Vagina (tissue), 2 donors: Measurements from ENCODE around the gene OSTN. TPM values are rescaled to one million over a fixed set of nuclear protein-coding genes. Genes with fewer than 3 reads are reported as not detected.

Experiments
- DNase-seq, 2 donors: peaks; one replicate each; pipeline ENCODE4 v3.0.0-alpha.2; 2017; ENCODE audit errors: extremely low spot score in 2 of 2
- H3K27ac ChIP-seq: fragments of 200-600 bp; sonication (generic); one replicate; pipeline ENCODE4 v1.5.1; 2019
- H3K27me3 ChIP-seq: fragments of 200-600 bp; sonication (generic); one replicate; pipeline ENCODE4 v1.5.1; 2019
- H3K36me3 ChIP-seq, 2 donors: fragments of 200-600 bp; sonication (generic); one replicate each; pipeline ENCODE4 v1.5.1; 2017 to 2019
- H3K4me1 ChIP-seq: fragments of 200-600 bp; sonication (generic); one replicate; pipeline ENCODE4 v1.5.1; 2019
- H3K4me3 ChIP-seq, 2 donors: fragments of 200-600 bp; sonication (generic); 1 replicate in 1 of 2; 2 replicates in 1 of 2; pipeline ENCODE4 v1.5.1; 2016 to 2019
- H3K9me3 ChIP-seq: fragments of 200-600 bp; sonication (generic); one replicate; pipeline ENCODE4 v1.5.1; 2019
- POLR2A ChIP-seq, 2 donors: fragments of 450-650 bp; IDR thresholded peaks; one replicate each; pipeline ENCODE4 v1.6.1; 2017; ENCODE audit warnings: antibody characterized with exemption in 2 of 2, mild to moderate bottlenecking in 2 of 2, moderate library complexity in 2 of 2
- POLR2AphosphoS5 ChIP-seq, 2 donors: sonication (generic); formaldehyde crosslinking; IDR thresholded peaks; one replicate each; pipeline ENCODE4 v1.9.0; 2017; ENCODE audit warnings: antibody characterized with exemption in 2 of 2, mild to moderate bottlenecking in 2 of 2, low read depth in 1 of 2; ENCODE audit not compliant: insufficient read depth in 1 of 2
- intact Hi-C: fragments of 100-400 bp; cut with DNase I; formaldehyde crosslinking; loops from one replicate; pipeline ENCODE4 v1.15.1; 2023
- total RNA-seq: library from RNA; depleted of rRNA; stranded (reverse); fragments of >200 nt; gene quantifications from one replicate; pipeline ENCODE4 v1.2.3, GENCODE V29; 2016
- TF ChIP-seq, protein P1 (sequence below), 3 experiments: fragments of 450-650 bp in 2 of 3; fragments of 200-600 bp in 1 of 3; sonication (generic) in 1 of 3; IDR thresholded peaks; one replicate each; pipeline ENCODE4 v1.5.1; 2017 to 2019; ENCODE audit warnings: antibody characterized with exemption in 3 of 3, mild to moderate bottlenecking in 2 of 3, moderate library complexity in 2 of 3

The OSTN gene
- total RNA-seq, 1 donor from 2014 or later = not detected

DNA sequence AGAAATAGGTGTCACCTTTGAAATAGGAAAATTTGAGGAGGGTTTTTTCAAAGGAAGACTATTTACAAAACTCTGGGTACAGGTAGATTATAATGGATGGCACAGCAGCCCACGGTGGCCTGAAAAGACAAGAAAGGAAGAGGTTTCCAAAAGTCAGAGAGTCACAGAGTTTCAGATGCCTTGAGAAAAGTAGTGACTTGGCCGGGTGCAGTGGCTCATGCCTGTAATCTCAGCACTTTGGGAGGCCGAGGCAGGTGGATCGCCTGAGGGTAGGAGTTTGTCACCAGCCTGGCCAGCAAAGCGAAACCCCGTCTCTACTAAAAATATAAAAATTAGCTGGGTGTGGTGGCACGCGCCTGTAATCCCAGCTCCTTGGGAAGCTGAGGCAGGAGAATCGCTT is 35.2 kb downstream of the OSTN start:
- Histone ChIP-seq H3K4me3 (no peak overlapping the region), H3K36me3 (no peaks in the 10 kb centered on the region), H3K27ac (no peak overlapping the region), H3K27me3 (no peaks in the 10 kb centered on the region), H3K4me1 (no peaks in the 10 kb centered on the region), H3K9me3 (no peaks in the 10 kb centered on the region)
- intact Hi-C loops = no loop called here
- no peak for DNase-seq
- TF ChIP-seq POLR2AphosphoS5 (IDR thresholded peaks at IDR 0.05; ENCODE audit: insufficient read depth in 1 of 2, low read depth in 1 of 2) = no peak
- TF ChIP-seq, protein P1, sequence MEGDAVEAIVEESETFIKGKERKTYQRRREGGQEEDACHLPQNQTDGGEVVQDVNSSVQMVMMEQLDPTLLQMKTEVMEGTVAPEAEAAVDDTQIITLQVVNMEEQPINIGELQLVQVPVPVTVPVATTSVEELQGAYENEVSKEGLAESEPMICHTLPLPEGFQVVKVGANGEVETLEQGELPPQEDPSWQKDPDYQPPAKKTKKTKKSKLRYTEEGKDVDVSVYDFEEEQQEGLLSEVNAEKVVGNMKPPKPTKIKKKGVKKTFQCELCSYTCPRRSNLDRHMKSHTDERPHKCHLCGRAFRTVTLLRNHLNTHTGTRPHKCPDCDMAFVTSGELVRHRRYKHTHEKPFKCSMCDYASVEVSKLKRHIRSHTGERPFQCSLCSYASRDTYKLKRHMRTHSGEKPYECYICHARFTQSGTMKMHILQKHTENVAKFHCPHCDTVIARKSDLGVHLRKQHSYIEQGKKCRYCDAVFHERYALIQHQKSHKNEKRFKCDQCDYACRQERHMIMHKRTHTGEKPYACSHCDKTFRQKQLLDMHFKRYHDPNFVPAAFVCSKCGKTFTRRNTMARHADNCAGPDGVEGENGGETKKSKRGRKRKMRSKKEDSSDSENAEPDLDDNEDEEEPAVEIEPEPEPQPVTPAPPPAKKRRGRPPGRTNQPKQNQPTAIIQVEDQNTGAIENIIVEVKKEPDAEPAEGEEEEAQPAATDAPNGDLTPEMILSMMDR (IDR thresholded peaks at IDR 0.05) = no peak
- no peak for TF ChIP-seq POLR2A (IDR thresholded peaks at IDR 0.05)

DNA sequence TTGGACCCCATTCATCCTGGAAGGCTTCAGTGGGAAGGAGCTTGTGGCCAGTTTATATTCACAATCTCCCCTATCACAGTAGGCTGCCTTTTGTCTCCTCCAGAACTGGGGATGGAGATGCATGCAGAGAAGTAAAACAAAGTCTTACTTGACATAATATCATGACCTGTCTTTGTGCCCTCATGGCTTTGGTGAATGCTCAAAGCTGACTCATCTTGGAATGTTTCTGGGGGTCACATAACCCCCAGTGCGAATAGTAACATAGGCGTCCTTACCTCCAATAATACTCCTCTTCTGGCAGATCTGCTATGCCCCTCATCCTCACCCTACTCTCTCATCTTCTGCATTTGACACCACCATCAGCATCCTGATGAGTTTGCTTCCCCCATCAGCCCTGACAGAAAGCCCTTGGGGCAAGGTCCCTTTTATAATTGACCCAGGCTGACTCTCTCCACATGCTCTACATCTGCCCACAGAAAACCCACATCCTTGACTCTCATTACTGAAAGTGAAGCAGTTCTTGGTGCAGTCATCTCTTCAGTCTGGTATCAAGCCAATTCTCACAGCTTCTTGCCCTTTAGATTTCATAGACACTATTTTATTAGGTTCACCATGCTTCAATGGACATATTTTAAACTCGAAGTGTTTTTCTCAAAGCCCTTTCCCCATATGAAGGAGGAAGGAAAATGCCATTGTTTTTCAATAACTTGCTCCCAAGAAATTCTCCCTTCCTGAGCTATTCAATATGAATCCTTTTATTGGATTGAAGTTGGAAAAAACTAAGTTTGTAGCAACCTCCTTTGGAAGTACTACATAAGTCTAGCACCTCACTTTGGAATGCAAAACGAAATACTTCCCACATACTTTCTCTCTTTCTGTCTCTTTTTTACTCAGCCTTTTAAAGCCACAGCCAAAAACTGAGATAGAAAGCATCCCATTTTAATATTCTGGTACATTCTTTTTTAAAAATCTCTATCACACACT is 36.6 kb downstream of the OSTN start:
- DNase-seq = no peak
- intact Hi-C loops = no loop called here
- Histone ChIP-seq H3K9me3 (no peaks in the 10 kb centered on the region), H3K27ac (no peak overlapping the region), H3K4me3 (no peak overlapping the region), H3K4me1 (no peaks in the 10 kb centered on the region), H3K27me3 (no peaks in the 10 kb centered on the region), H3K36me3 (no peaks in the 10 kb centered on the region)
- TF ChIP-seq POLR2A (IDR thresholded peaks at IDR 0.05) (no peak), POLR2AphosphoS5 (IDR thresholded peaks at IDR 0.05; ENCODE audit: insufficient read depth in 1 of 2, low read depth in 1 of 2) (no peak)
- TF ChIP-seq, protein P1 (IDR thresholded peaks at IDR 0.05) = no peak

DNA sequence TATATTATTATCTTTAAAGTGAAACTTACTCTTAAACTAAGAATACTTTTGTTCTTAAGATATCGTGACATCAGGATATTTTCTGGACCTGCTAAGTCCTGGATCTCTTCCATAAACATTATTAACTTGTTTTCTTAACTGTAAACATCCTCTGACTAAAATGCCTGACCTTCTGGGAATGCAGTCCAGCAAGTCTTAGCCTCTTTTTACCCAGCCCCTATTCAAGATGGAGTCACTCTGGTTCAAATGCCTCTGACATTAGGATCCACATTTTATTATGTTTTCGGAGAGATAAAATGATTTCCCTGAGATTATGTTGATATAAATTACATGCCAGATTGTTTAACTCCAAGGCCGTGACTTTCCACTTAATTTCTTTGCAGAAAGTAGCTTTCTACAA is 37.6 kb downstream of the OSTN start:
- intact Hi-C loops = no loop called here
- Histone ChIP-seq H3K27ac (no peak overlapping the region), H3K4me1 (no peaks in the 10 kb centered on the region), H3K36me3 (no peaks in the 10 kb centered on the region), H3K4me3 (no peak overlapping the region), H3K27me3 (no peaks in the 10 kb centered on the region), H3K9me3 (no peaks in the 10 kb centered on the region)
- no peak for DNase-seq
- TF ChIP-seq, protein P1 (IDR thresholded peaks at IDR 0.05) = no peak
- TF ChIP-seq POLR2AphosphoS5 (IDR thresholded peaks at IDR 0.05; ENCODE audit: insufficient read depth in 1 of 2, low read depth in 1 of 2) = no peak
- TF ChIP-seq POLR2A (IDR thresholded peaks at IDR 0.05) = no peak

DNA sequence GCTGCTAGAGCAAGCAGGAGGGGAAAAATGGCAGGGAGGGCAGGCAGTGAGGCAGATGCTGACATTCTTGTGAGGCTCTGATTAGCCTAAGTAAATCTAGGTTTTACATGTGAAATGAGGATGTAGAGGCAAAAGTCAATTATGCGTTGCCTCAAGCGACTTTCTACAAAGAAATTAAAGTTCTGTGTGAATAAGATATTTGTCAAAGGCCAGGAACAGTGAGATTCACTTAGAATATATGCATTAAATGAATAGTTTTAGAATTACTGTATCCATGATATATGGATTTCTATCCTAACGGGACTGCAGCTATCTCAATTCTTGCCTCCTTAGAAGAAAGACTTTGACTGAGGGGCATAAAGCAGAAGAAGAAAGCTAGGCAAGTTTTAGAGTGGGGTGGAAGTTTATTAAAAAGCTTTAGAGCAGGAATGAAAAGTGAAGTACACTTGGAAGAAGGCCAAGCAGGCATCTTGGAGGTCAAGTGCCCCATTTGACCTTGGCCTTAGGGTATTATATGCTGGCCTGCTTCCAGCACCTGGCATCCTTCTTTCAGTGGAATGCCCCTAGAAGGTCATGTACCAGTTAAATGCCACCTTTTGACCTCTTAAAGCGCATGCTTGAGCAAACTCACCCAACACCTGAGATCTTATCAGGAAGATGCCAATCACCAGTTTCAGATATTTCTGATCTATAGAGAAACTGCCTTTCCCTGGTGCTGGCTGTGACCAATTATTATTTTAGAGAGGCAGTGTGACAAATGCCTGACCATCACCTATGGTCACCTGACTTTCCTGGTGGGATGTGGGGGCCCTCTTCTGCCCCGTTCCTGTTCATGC is 38.2 kb downstream of the OSTN start:
- H3K36me3 ChIP-seq = no peaks in the 10 kb centered on the region

More for the DNA sequence above, 38.2 kb downstream of the OSTN start:
- no peak overlapping the region for H3K4me3 ChIP-seq
- H3K4me1 ChIP-seq = no peaks in the 10 kb centered on the region
- no peak overlapping the region for H3K27ac ChIP-seq
- H3K27me3 ChIP-seq = no peaks in the 10 kb centered on the region
- intact Hi-C loops = no loop called here
- DNase-seq = no peak
- no peaks in the 10 kb centered on the region for H3K9me3 ChIP-seq
- no peak for TF ChIP-seq POLR2A (IDR thresholded peaks at IDR 0.05)
- no peak for TF ChIP-seq POLR2AphosphoS5 (IDR thresholded peaks at IDR 0.05; ENCODE audit: insufficient read depth in 1 of 2, low read depth in 1 of 2)
- TF ChIP-seq, protein P1 (IDR thresholded peaks at IDR 0.05) = no peak
